ENCODE results near the gene SCAMP5. TPM values are rescaled to one million over a fixed set of nuclear protein-coding genes. Genes with fewer than 3 reads are reported as not detected.

SCAMP5 gene
- polyA plus RNA-seq, 1 donor (not counting 4 experiments of a cell fraction or from before 2014, with no cell fraction given): 1.9 TPM

DNA sequence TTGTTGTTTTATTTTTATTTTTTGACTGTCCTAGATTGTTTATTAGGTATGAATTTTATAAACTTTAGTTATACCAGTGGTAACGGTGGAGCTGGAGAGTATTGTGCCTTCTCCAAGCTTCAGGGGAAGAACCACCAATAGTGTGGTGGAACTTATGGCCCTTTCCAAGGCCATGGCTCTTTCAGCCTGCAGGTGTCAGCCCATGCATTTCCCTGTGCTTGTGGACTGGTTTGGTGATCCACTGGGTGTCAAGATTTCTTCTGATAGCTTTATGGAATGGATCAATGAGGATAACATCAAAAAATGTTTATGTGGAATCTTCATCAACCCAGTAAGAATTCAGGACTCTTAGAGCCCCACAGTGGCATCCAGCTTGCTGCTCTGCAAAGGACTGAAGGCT, 19.2 kb upstream of the SCAMP5 start:
- no peak for TF ChIP-seq EZH2 (IDR thresholded peaks at IDR 0.05; ENCODE audit: low read length)
- TF ChIP-seq, protein P1, sequence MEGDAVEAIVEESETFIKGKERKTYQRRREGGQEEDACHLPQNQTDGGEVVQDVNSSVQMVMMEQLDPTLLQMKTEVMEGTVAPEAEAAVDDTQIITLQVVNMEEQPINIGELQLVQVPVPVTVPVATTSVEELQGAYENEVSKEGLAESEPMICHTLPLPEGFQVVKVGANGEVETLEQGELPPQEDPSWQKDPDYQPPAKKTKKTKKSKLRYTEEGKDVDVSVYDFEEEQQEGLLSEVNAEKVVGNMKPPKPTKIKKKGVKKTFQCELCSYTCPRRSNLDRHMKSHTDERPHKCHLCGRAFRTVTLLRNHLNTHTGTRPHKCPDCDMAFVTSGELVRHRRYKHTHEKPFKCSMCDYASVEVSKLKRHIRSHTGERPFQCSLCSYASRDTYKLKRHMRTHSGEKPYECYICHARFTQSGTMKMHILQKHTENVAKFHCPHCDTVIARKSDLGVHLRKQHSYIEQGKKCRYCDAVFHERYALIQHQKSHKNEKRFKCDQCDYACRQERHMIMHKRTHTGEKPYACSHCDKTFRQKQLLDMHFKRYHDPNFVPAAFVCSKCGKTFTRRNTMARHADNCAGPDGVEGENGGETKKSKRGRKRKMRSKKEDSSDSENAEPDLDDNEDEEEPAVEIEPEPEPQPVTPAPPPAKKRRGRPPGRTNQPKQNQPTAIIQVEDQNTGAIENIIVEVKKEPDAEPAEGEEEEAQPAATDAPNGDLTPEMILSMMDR (optimal IDR thresholded peaks at IDR 0.05 in 1 of 3, IDR thresholded peaks at IDR 0.05 in 1 of 3, conservative IDR thresholded peaks at IDR 0.05 in 1 of 3; ENCODE audit: extremely low read depth in 1 of 3, insufficient read depth in 2 of 3, low read length in 3 of 3): peak in 2 of 3 experiments; percentile 12 to 19
- no peak overlapping the region for H2AFZ ChIP-seq (ENCODE audit: control insufficient read depth, low read length)
- H3K4me1 ChIP-seq (ENCODE audit: control insufficient read depth, extremely low read depth, insufficient read depth, low read length): no peaks in the 10 kb centered on the region
- no peak for DNase-seq (ENCODE audit: low read depth, low spot score)
- dilution Hi-C loops (cut with MboI; ENCODE audit: extremely low pct_ligation_motif_present, low sequenced_read_pairs): no loop called here
- H3K4me2 ChIP-seq (ENCODE audit: control insufficient read depth, extremely low read depth, insufficient read depth, low read depth, low read length): no peak overlapping the region
- H3K9me3 ChIP-seq (ENCODE audit: control insufficient read depth, low read depth, low read length): no peaks in the 10 kb centered on the region
- no peak overlapping the region for H3K4me3 ChIP-seq (ENCODE audit: control insufficient read depth in 2 of 3, extremely low read depth in 1 of 3, insufficient read depth in 2 of 3, low read depth in 1 of 3, low read length in 3 of 3)
- no peaks in the 10 kb centered on the region for H3K36me3 ChIP-seq (ENCODE audit: control insufficient read depth in 2 of 2, extremely low read depth in 1 of 2, insufficient read depth in 2 of 2, low read length in 2 of 2)
- no peaks in the 10 kb centered on the region for H3K79me2 ChIP-seq (ENCODE audit: control insufficient read depth, insufficient read depth, low read length)
- FAIRE-seq: no peak
- H3K9ac ChIP-seq (ENCODE audit: control insufficient read depth, extremely low read depth, insufficient read depth, low read length): no peak overlapping the region
- H4K20me1 ChIP-seq (ENCODE audit: control insufficient read depth, extremely low read depth, insufficient read depth, low read length): no peaks in the 10 kb centered on the region
- H3K27me3 ChIP-seq (ENCODE audit: control insufficient read depth, extremely low read depth, insufficient read depth, low read length): peaks cover 4% of the 10 kb centered on the region
- H3K9me1 ChIP-seq (ENCODE audit: control insufficient read depth, extremely low read depth, insufficient read depth, low read length): no peaks in the 10 kb centered on the region
- no peak overlapping the region for H3K27ac ChIP-seq (ENCODE audit: control insufficient read depth, insufficient read depth, low read length)

DNA sequence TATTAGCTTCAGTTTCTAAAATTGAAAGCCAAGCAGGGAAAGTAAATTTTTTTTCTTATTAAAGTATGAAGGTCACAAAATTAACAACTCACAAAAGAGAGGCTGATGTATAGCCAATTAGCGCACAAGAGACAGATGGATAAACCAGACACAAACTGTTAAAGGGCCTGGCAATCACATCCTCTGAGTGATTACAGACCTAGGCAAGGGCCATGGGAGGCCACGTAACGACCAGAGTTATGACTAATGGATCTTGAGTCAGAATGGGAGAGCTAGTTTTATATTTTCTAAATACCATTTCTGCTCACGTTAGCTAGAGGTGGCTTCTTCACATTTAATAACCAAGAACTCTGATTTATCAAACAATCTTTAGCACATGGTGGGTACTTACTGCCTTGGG, 17.8 kb upstream of the SCAMP5 start:
- DNase-seq (ENCODE audit: low read depth, low spot score) (no peak), FAIRE-seq (no peak)
- Histone ChIP-seq H4K20me1 (ENCODE audit: control insufficient read depth, extremely low read depth, insufficient read depth, low read length) (no peaks in the 10 kb centered on the region), H3K9ac (ENCODE audit: control insufficient read depth, extremely low read depth, insufficient read depth, low read length) (no peak overlapping the region), H3K4me1 (ENCODE audit: control insufficient read depth, extremely low read depth, insufficient read depth, low read length) (no peaks in the 10 kb centered on the region), H3K4me2 (ENCODE audit: control insufficient read depth, extremely low read depth, insufficient read depth, low read depth, low read length) (no peak overlapping the region), H3K9me3 (ENCODE audit: control insufficient read depth, low read depth, low read length) (no peaks in the 10 kb centered on the region), H3K4me3 (ENCODE audit: control insufficient read depth in 2 of 3, extremely low read depth in 1 of 3, insufficient read depth in 2 of 3, low read depth in 1 of 3, low read length in 3 of 3) (no peak overlapping the region), H3K9me1 (ENCODE audit: control insufficient read depth, extremely low read depth, insufficient read depth, low read length) (no peaks in the 10 kb centered on the region), H3K79me2 (ENCODE audit: control insufficient read depth, insufficient read depth, low read length) (no peaks in the 10 kb centered on the region), H3K36me3 (ENCODE audit: control insufficient read depth in 2 of 2, extremely low read depth in 1 of 2, insufficient read depth in 2 of 2, low read length in 2 of 2) (no peaks in the 10 kb centered on the region), H3K27ac (ENCODE audit: control insufficient read depth, insufficient read depth, low read length) (no peak overlapping the region), H3K27me3 (ENCODE audit: control insufficient read depth, extremely low read depth, insufficient read depth, low read length) (peaks cover 4% of the 10 kb centered on the region), H2AFZ (ENCODE audit: control insufficient read depth, low read length) (no peak overlapping the region)
- no peak for TF ChIP-seq EZH2 (IDR thresholded peaks at IDR 0.05; ENCODE audit: low read length)
- TF ChIP-seq, protein P1 (optimal IDR thresholded peaks at IDR 0.05 in 1 of 3, IDR thresholded peaks at IDR 0.05 in 1 of 3, conservative IDR thresholded peaks at IDR 0.05 in 1 of 3; ENCODE audit: extremely low read depth in 1 of 3, insufficient read depth in 2 of 3, low read length in 3 of 3): no peak
- dilution Hi-C loops (cut with MboI; ENCODE audit: extremely low pct_ligation_motif_present, low sequenced_read_pairs): no loop called here

Measured in keratinocyte (primary cell).